CD14-positive monocyte (primary cell): ENCODE results near the gene CAD. TPM values are rescaled to one million over a fixed set of nuclear protein-coding genes. Genes with fewer than 3 reads are reported as not detected.

ENCODE experiments used
- DNase-seq, 3 donors: peaks; one replicate each; pipeline ENCODE4 v3.0.0-alpha.2; 2011 to 2022
- H2AFZ ChIP-seq: 2 replicates; pipeline ENCODE4 v1.6.0; 2012; ENCODE audit warnings: mild to moderate bottlenecking, low read depth, low read length, inconsistent platforms; ENCODE audit not compliant: insufficient read depth, poor library complexity, severe bottlenecking
- H3K27ac ChIP-seq, 2 donors: 1 replicate in 1 of 2; 2 replicates in 1 of 2; pipeline ENCODE4 v1.5.1; 2012 to 2013; ENCODE audit warnings: low read length in 2 of 2, control low read depth in 1 of 2, inconsistent platforms in 1 of 2, low read depth in 1 of 2, mild to moderate bottlenecking in 1 of 2
- H3K27me3 ChIP-seq, 2 donors: one replicate each; pipeline versions ENCODE4 v1.6.0 to v1.6.1; 2011 to 2013; ENCODE audit warnings: low read length in 2 of 2; ENCODE audit not compliant: control insufficient read depth in 2 of 2, insufficient read depth in 2 of 2
- H3K36me3 ChIP-seq, 2 donors: replicated peaks in 1 of 2; 1 replicate in 1 of 2; 2 replicates in 1 of 2; pipeline versions ENCODE4 v1.5.1 to v1.6.1; 2012 to 2013; ENCODE audit warnings: low read length in 2 of 2, control low read depth in 1 of 2, inconsistent platforms in 1 of 2, mild to moderate bottlenecking in 1 of 2; ENCODE audit not compliant: insufficient read depth in 2 of 2, control insufficient read depth in 1 of 2
- H3K4me1 ChIP-seq, 2 donors: 1 replicate in 1 of 2; 2 replicates in 1 of 2; pipeline versions ENCODE4 v1.5.1 to v1.6.1; 2012 to 2013; ENCODE audit warnings: low read length in 2 of 2, control low read depth in 1 of 2, inconsistent platforms in 1 of 2, mild to moderate bottlenecking in 1 of 2, moderate library complexity in 1 of 2; ENCODE audit not compliant: insufficient read depth in 2 of 2, control insufficient read depth in 1 of 2
- H3K4me2 ChIP-seq: replicated peaks from 2 replicates; pipeline ENCODE3; 2012; ENCODE audit warnings: low read length, moderate library complexity, mild to moderate bottlenecking; ENCODE audit not compliant: poor library complexity, severe bottlenecking; ENCODE audit errors: extremely low read depth
- H3K4me3 ChIP-seq, 3 experiments: fragments of 200-600 bp in 1 of 3; sonication (generic) in 1 of 3; replicated peaks in 1 of 3; 1 replicate in 2 of 3; 2 replicates in 1 of 3; pipeline ENCODE4 v1.5.1; 2011 to 2013; ENCODE audit warnings: low read length in 3 of 3, mild to moderate bottlenecking in 3 of 3, control low read depth in 2 of 3, low read depth in 2 of 3, inconsistent platforms in 1 of 3, moderate library complexity in 1 of 3
- H3K79me2 ChIP-seq: 2 replicates; pipeline ENCODE4 v1.6.0; 2012; ENCODE audit warnings: mild to moderate bottlenecking, control low read depth, inconsistent platforms, low read length, moderate library complexity; ENCODE audit not compliant: insufficient read depth
- H3K9ac ChIP-seq: 2 replicates; pipeline ENCODE4 v1.6.0; 2017; ENCODE audit warnings: low read length, mild to moderate bottlenecking; ENCODE audit not compliant: insufficient read depth, poor library complexity, severe bottlenecking
- H3K9me3 ChIP-seq, 2 donors: replicated peaks in 1 of 2; 1 replicate in 1 of 2; 2 replicates in 1 of 2; pipeline versions ENCODE4 v1.5.1 to v1.6.1; 2012 to 2013; ENCODE audit warnings: low read length in 2 of 2, control low read depth in 1 of 2; ENCODE audit not compliant: control insufficient read depth in 1 of 2, insufficient read depth in 1 of 2
- H4K20me1 ChIP-seq: 2 replicates; pipeline ENCODE4 v1.6.0; 2012; ENCODE audit warnings: mild to moderate bottlenecking, low read length, control low read depth, moderate library complexity; ENCODE audit not compliant: insufficient read depth
- H3K27ac Mint-ChIP-seq, 7 donors: one replicate each; pipeline ENCODE4 v1.8.0; 2020; ENCODE audit warnings: mild to moderate bottlenecking in 7 of 7, mixed read lengths in 7 of 7, moderate library complexity in 6 of 7, inconsistent platforms in 2 of 7
- H3K27me3 Mint-ChIP-seq, 3 donors: one replicate each; pipeline ENCODE4 v1.8.0; 2021 to 2022; ENCODE audit warnings: low read depth in 3 of 3, mild to moderate bottlenecking in 3 of 3, mixed read lengths in 3 of 3, moderate library complexity in 3 of 3, inconsistent platforms in 1 of 3
- H3K36me3 Mint-ChIP-seq, 2 donors: one replicate each; pipeline ENCODE4 v1.8.0; 2020; ENCODE audit warnings: mixed read lengths in 2 of 2, inconsistent platforms in 1 of 2, mild to moderate bottlenecking in 1 of 2
- H3K4me1 Mint-ChIP-seq: one replicate; pipeline ENCODE4 v1.8.0; 2020; ENCODE audit warnings: mild to moderate bottlenecking, mixed read lengths
- H3K4me3 Mint-ChIP-seq, 2 donors: one replicate each; pipeline ENCODE4 v1.8.0; 2020; ENCODE audit warnings: mild to moderate bottlenecking in 2 of 2, mixed read lengths in 2 of 2, moderate library complexity in 1 of 2
- H3K9me3 Mint-ChIP-seq, 7 donors: one replicate each; pipeline ENCODE4 v1.8.0; 2020 to 2022; ENCODE audit warnings: mixed read lengths in 7 of 7, mild to moderate bottlenecking in 6 of 7, moderate library complexity in 6 of 7, inconsistent platforms in 2 of 7
- WGBS: methylation state at CpG from one replicate; pipeline ENCODE4 v1.1.5; 2013; ENCODE audit warnings: missing lambda C conversion rate; ENCODE audit not compliant: insufficient coverage; 5-methylcytosine and 5-hydroxymethylcytosine counted together
- intact Hi-C, 2 donors: fragments of 100-400 bp; cut with micrococcal nuclease; formaldehyde crosslinking; loops; one replicate each; pipeline versions ENCODE4 v1.15.0 to v1.15.1; 2023
- polyA plus RNA-seq, 3 donors: library from polyadenylated mRNA; depleted of rRNA in 1 of 3; unstranded in 2 of 3; stranded (reverse) in 1 of 3; fragments of 300-500 nt in 2 of 3; fragments of >200 nt in 1 of 3; fragmentation: Illumina TruSeq in 2 of 3; gene quantifications; 1 replicate in 2 of 3; 2 replicates in 1 of 3; pipeline ENCODE4 v1.2.3, GENCODE V29; 2012 to 2021
- TF ChIP-seq, protein P1 (sequence below): fragments of 200-600 bp; IDR thresholded peaks from one replicate; pipeline ENCODE4 v1.8.0; 2022; ENCODE audit warnings: antibody characterized with exemption, mild to moderate bottlenecking

Gene CAD
- polyA plus RNA-seq, 3 donors = 0.71 to 17.3 (median 1.7) TPM

DNA sequence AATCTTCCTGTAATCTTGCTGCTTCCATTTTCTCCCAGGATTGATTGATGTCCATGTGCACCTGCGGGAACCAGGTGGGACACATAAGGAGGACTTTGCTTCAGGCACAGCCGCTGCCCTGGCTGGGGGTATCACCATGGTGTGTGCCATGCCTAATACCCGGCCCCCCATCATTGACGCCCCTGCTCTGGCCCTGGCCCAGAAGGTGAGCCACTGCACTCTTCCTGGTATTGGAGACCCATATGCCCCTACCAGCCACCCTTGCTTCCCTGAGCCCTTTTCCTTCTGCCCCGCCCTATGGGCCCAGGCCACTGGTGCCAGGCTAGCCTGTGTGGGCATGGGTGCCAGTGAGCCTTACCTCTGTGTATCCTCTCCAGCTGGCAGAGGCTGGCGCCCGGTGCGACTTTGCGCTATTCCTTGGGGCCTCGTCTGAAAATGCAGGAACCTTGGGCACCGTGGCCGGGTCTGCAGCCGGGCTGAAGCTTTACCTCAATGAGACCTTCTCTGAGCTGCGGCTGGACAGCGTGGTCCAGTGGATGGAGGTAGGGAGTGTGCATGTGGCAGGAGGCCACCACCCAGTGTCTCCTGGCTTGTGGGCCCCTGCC lies 20.3 kb downstream of the CAD start:
- Histone ChIP-seq H3K27me3 (no peaks in the 10 kb centered on the region), H4K20me1 (no peaks in the 10 kb centered on the region), H3K9me3 (no peaks in the 10 kb centered on the region), H3K4me3 (no peak overlapping the region), H3K79me2 (no peaks in the 10 kb centered on the region), H3K4me2 (no peak overlapping the region), H2AFZ (no peak overlapping the region), H3K9ac (no peak overlapping the region), H3K36me3 (peaks cover 94 to 100% of the 10 kb centered on the region in 2 donors), H3K27ac (no peak overlapping the region), H3K4me1 (no peaks in the 10 kb centered on the region)
- Mint-ChIP-seq H3K27ac (no peak overlapping the region), H3K9me3 (no peaks in the 10 kb centered on the region), H3K4me3 (no peak overlapping the region), H3K36me3 (peaks cover 97 to 100% of the 10 kb centered on the region in 2 donors), H3K27me3 (peaks cover 0 to 1% (median 0%) of the 10 kb centered on the region in 3 donors), H3K4me1 (no peaks in the 10 kb centered on the region)
- no peak for DNase-seq
- 95% methylated on average over 15 of the region's 15 CpGs for WGBS
- TF ChIP-seq, protein P1, sequence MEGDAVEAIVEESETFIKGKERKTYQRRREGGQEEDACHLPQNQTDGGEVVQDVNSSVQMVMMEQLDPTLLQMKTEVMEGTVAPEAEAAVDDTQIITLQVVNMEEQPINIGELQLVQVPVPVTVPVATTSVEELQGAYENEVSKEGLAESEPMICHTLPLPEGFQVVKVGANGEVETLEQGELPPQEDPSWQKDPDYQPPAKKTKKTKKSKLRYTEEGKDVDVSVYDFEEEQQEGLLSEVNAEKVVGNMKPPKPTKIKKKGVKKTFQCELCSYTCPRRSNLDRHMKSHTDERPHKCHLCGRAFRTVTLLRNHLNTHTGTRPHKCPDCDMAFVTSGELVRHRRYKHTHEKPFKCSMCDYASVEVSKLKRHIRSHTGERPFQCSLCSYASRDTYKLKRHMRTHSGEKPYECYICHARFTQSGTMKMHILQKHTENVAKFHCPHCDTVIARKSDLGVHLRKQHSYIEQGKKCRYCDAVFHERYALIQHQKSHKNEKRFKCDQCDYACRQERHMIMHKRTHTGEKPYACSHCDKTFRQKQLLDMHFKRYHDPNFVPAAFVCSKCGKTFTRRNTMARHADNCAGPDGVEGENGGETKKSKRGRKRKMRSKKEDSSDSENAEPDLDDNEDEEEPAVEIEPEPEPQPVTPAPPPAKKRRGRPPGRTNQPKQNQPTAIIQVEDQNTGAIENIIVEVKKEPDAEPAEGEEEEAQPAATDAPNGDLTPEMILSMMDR = no peak
- intact Hi-C loops = no loop called here

DNA sequence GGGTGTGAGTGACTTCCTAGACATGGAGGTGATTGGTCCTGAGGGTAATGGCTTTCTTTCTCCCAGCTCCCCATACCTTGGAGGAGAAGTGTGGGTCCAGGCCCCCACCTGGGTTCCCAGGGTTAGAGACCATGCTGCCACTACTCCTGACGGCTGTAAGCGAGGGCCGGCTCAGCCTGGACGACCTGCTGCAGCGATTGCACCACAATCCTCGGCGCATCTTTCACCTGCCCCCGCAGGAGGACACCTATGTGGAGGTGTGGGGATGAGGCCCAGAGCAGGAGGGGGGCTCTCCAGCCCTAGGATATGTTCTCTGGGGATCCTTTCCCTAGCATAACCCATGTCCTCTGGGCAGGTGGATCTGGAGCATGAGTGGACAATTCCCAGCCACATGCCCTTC lies 21.8 kb downstream of the CAD start:
- Mint-ChIP-seq H3K9me3 (no peaks in the 10 kb centered on the region), H3K4me3 (no peak overlapping the region), H3K36me3 (peaks cover 96 to 100% of the 10 kb centered on the region in 2 donors), H3K27me3 (peaks cover 0 to 1% (median 0%) of the 10 kb centered on the region in 3 donors), H3K4me1 (no peaks in the 10 kb centered on the region), H3K27ac (peak overlapping the region in 1 of 7 donors; percentile 19)
- intact Hi-C loops = no loop called here
- no peak overlapping the region for H3K4me2 ChIP-seq
- H3K36me3 ChIP-seq = peaks cover 94 to 100% of the 10 kb centered on the region in 2 donors
- H3K27me3 ChIP-seq = no peaks in the 10 kb centered on the region
- no peak overlapping the region for H3K4me3 ChIP-seq
- no peak for DNase-seq
- H3K9ac ChIP-seq = no peak overlapping the region
- H3K4me1 ChIP-seq = no peaks in the 10 kb centered on the region
- no peak overlapping the region for H2AFZ ChIP-seq
- TF ChIP-seq, protein P1 = no peak
- H3K79me2 ChIP-seq = no peaks in the 10 kb centered on the region
- H3K27ac ChIP-seq = no peak overlapping the region
- H4K20me1 ChIP-seq = no peaks in the 10 kb centered on the region
- 100% methylated on average over 2 of the region's 8 CpGs for WGBS
- no peaks in the 10 kb centered on the region for H3K9me3 ChIP-seq
